OCI-LY7 (cell line): ENCODE measurements around the gene NDOR1. TPM values are rescaled to one million over a fixed set of nuclear protein-coding genes. Genes with fewer than 3 reads are reported as not detected.

Experiments
- BruUV-seq: library from RNA; stranded (reverse); fragments of 400-500 nt; replicated peaks from 2 replicates; lab custom pipeline; 2021; lab: Mats Ljungman, UMichigan
- CTCF ChIA-PET: fragments of 300-600 bp; sonication (Branson Sonifier 250); formaldehyde crosslinking; loops from one replicate; lab custom pipeline; 2022; ENCODE audit warnings: antibody characterized with exemption; ENCODE audit not compliant: unreplicated experiment; lab: Charles Lee
- POLR2A ChIA-PET: fragments of 300-600 bp; sonication (Branson Sonifier 250); formaldehyde crosslinking; loops from one replicate; lab custom pipeline; 2022; ENCODE audit warnings: antibody characterized with exemption; lab: Charles Lee
- DNase-seq: peaks from one replicate; pipeline ENCODE4 v3.0.0-alpha.2; 2015; ENCODE audit warnings: low spot score
- H2AFZ ChIP-seq: fragments of 200-600 bp; sonication (generic), shearing (Covaris generic); 2 replicates; pipeline ENCODE4 v1.6.1; 2014; ENCODE audit warnings: mild to moderate bottlenecking, antibody characterized with exemption, low read length, moderate library complexity
- H3K27ac ChIP-seq: fragments of 200-600 bp; sonication (generic); 2 replicates; pipeline ENCODE4 v1.5.1; 2014; ENCODE audit warnings: mixed run types, low read depth, mild to moderate bottlenecking, moderate library complexity, low read length, inconsistent platforms; ENCODE audit not compliant: poor library complexity, severe bottlenecking
- H3K36me3 ChIP-seq: fragments of 200-600 bp; sonication (generic); 2 replicates; pipeline ENCODE4 v1.6.1; 2014; ENCODE audit warnings: mild to moderate bottlenecking, antibody characterized with exemption, low read length, moderate library complexity, mixed read lengths; ENCODE audit not compliant: insufficient read depth
- H3K4me1 ChIP-seq: fragments of 200-600 bp; sonication (generic); 2 replicates; pipeline ENCODE4 v1.5.1; 2014; ENCODE audit warnings: mild to moderate bottlenecking, low read length; ENCODE audit not compliant: insufficient read depth, poor library complexity, severe bottlenecking
- H3K4me2 ChIP-seq: fragments of 200-600 bp; sonication (generic); 2 replicates; pipeline ENCODE4 v1.6.1; 2014; ENCODE audit warnings: mild to moderate bottlenecking, low read length
- H3K4me3 ChIP-seq: fragments of 200-600 bp; sonication (generic); 2 replicates; pipeline ENCODE4 v1.5.1; 2014; ENCODE audit warnings: mild to moderate bottlenecking, low read depth, low read length; ENCODE audit not compliant: poor library complexity, severe bottlenecking
- H3K79me2 ChIP-seq: fragments of 200-600 bp; sonication (generic); 2 replicates; pipeline ENCODE4 v1.6.1; 2016; ENCODE audit warnings: low read depth, mild to moderate bottlenecking, low read length, moderate library complexity, mixed read lengths; ENCODE audit not compliant: insufficient read depth
- H3K9me2 ChIP-seq: fragments of 200-600 bp; sonication (generic); 2 replicates; pipeline ENCODE4 v1.6.1; 2016; ENCODE audit warnings: mild to moderate bottlenecking, low read length, mixed read lengths; ENCODE audit not compliant: insufficient read depth
- H3K9me3 ChIP-seq: fragments of 200-600 bp; sonication (generic); 2 replicates; pipeline ENCODE4 v1.6.1; 2014; ENCODE audit warnings: mild to moderate bottlenecking, mixed run types, low read length, mixed read lengths
- H4K20me1 ChIP-seq: fragments of 200-600 bp; sonication (generic); 2 replicates; pipeline ENCODE4 v1.6.1; 2014; ENCODE audit warnings: mild to moderate bottlenecking, antibody characterized with exemption, low read length, moderate library complexity, mixed read lengths; ENCODE audit not compliant: insufficient read depth
- EZH2phosphoT487 ChIP-seq: fragments of 200-600 bp; sonication (generic); IDR thresholded peaks from 2 replicates; pipeline ENCODE4 v1.6.1; 2018; ENCODE audit warnings: low read depth, borderline replicate concordance, mild to moderate bottlenecking, mixed run types, antibody characterized with exemption, low read length, moderate library complexity, mixed read lengths
- intact Hi-C: fragments of 100-400 bp; cut with micrococcal nuclease; formaldehyde crosslinking; loops from one replicate; pipeline ENCODE4 v1.10.0; 2022; ENCODE audit not compliant: unreplicated experiment
- total RNA-seq, 2 experiments: library from RNA; depleted of rRNA in 1 of 2; stranded (reverse); fragments of >200 nt in 1 of 2; shearing (Covaris generic) in 1 of 2; gene quantifications; 2 replicates each; pipeline ENCODE4 v1.2.3, GENCODE V29; 2014 to 2022
- TF ChIP-seq, protein P1 (sequence below): fragments of 200-600 bp; sonication (generic); conservative IDR thresholded peaks from 2 replicates; pipeline ENCODE4 v1.5.1; 2014; ENCODE audit warnings: mild to moderate bottlenecking, antibody characterized with exemption, low read length, moderate library complexity, mixed read lengths

Gene NDOR1
- total RNA-seq, 2 experiments from 2014 or later = 30.4 to 61.9 TPM

GRCh38 chr9:137233143-137233980 lies 27.9 kb downstream of the NDOR1 start:
- H2AFZ ChIP-seq = no peak overlapping the region
- no peak overlapping the region for H3K27ac ChIP-seq
- H3K9me2 ChIP-seq = no peaks in the 10 kb centered on the region
- no TSS peak for BruUV-seq
- TF ChIP-seq EZH2phosphoT487 = no peak
- ChIA-PET POLR2A (no interaction called here), CTCF (no interaction called here)
- no peak overlapping the region for H3K4me2 ChIP-seq
- H3K79me2 ChIP-seq = 0 out of 2 replicates have a peak, but pooled peaks cover 2% of the 10 kb centered on the region
- intact Hi-C loops = no loop called here
- H3K4me3 ChIP-seq = no peak overlapping the region
- peaks cover 41% of the 10 kb centered on the region for H3K4me1 ChIP-seq
- no peaks in the 10 kb centered on the region for H4K20me1 ChIP-seq
- no peaks in the 10 kb centered on the region for H3K9me3 ChIP-seq
- H3K36me3 ChIP-seq = no peaks in the 10 kb centered on the region; the same call in 1 of the 2 replicates
- no peak for DNase-seq

- H3K9me2 ChIP-seq = no peaks in the 10 kb centered on the region
- H2AFZ ChIP-seq = no peak overlapping the region
- no peaks in the 10 kb centered on the region for H4K20me1 ChIP-seq
- peaks cover 10% of the 10 kb centered on the region; the same call in 1 of the 2 replicates for H3K79me2 ChIP-seq
- peaks cover 49% of the 10 kb centered on the region for H3K4me1 ChIP-seq
- H3K27ac ChIP-seq = no peak overlapping the region
- BruUV-seq = no TSS peak
- peak overlapping the region; percentile 75; the same call in 1 of the 2 replicates for H3K4me2 ChIP-seq
- no peak overlapping the region for H3K4me3 ChIP-seq
- ChIA-PET CTCF (no interaction called here), POLR2A (no interaction called here)
- intact Hi-C loops = no loop called here
- TF ChIP-seq, protein P1, sequence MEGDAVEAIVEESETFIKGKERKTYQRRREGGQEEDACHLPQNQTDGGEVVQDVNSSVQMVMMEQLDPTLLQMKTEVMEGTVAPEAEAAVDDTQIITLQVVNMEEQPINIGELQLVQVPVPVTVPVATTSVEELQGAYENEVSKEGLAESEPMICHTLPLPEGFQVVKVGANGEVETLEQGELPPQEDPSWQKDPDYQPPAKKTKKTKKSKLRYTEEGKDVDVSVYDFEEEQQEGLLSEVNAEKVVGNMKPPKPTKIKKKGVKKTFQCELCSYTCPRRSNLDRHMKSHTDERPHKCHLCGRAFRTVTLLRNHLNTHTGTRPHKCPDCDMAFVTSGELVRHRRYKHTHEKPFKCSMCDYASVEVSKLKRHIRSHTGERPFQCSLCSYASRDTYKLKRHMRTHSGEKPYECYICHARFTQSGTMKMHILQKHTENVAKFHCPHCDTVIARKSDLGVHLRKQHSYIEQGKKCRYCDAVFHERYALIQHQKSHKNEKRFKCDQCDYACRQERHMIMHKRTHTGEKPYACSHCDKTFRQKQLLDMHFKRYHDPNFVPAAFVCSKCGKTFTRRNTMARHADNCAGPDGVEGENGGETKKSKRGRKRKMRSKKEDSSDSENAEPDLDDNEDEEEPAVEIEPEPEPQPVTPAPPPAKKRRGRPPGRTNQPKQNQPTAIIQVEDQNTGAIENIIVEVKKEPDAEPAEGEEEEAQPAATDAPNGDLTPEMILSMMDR = no peak
- no peak for TF ChIP-seq EZH2phosphoT487
- H3K9me3 ChIP-seq = no peaks in the 10 kb centered on the region
- DNase-seq = no peak
- H3K36me3 ChIP-seq = no peaks in the 10 kb centered on the region; the same call in 1 of the 2 replicates
These were observed 28.7 kb downstream of the NDOR1 start for GRCh38 chr9:137234055-137234697.

- Histone ChIP-seq H4K20me1 (no peaks in the 10 kb centered on the region), H3K79me2 (peaks cover 16% of the 10 kb centered on the region; the same call in 1 of the 2 replicates), H3K36me3 (no peaks in the 10 kb centered on the region; the same call in 1 of the 2 replicates), H3K4me1 (peaks cover 49% of the 10 kb centered on the region), H3K27ac (no peak overlapping the region), H2AFZ (no peak overlapping the region), H3K4me3 (no peak overlapping the region), H3K4me2 (peak overlapping the region; percentile 75), H3K9me3 (no peaks in the 10 kb centered on the region), H3K9me2 (no peaks in the 10 kb centered on the region)
- no peak for TF ChIP-seq EZH2phosphoT487
- TF ChIP-seq, protein P1 = no peak
- CTCF ChIA-PET = interaction anchor here (0.6 kb wide), 1 partner anchor 287 kb away, joined by 3 read pairs; no protein-coding TSS in a partner anchor
- POLR2A ChIA-PET = no interaction called here
- DNase-seq = no peak
- intact Hi-C loops = no loop called here
- BruUV-seq = no TSS peak
These were observed 29.4 kb downstream of the NDOR1 start for GRCh38 chr9:137234758-137235423.
